PC-3 (cell line): ENCODE measurements around the gene ZMAT3. TPM values are rescaled to one million over a fixed set of nuclear protein-coding genes. Genes with fewer than 3 reads are reported as not detected.

Source experiments
- ATAC-seq: fragments of 200-7000 bp; cut with Tn5 transposase; 2 replicates; pipeline ENCODE4 v1.9.1; 2020; ENCODE audit warnings: mild to moderate bottlenecking, moderate library complexity
- BruUV-seq: library from RNA; stranded (reverse); fragments of 400-500 nt; replicated peaks from 2 replicates; lab custom pipeline; 2021; lab: Mats Ljungman, UMichigan
- CTCF ChIA-PET: fragments of 300-600 bp; sonication (Branson Sonifier 250); formaldehyde crosslinking; loops from one replicate; lab custom pipeline; 2022; ENCODE audit warnings: antibody characterized with exemption; lab: Charles Lee
- POLR2A ChIA-PET: fragments of 300-600 bp; sonication (Branson Sonifier 250); formaldehyde crosslinking; loops from one replicate; lab custom pipeline; 2022; ENCODE audit warnings: antibody characterized with exemption; ENCODE audit not compliant: unreplicated experiment; lab: Charles Lee
- DNase-seq: peaks from one replicate; pipeline ENCODE4 v3.0.0-alpha.2; 2015
- H2AFZ ChIP-seq: fragments of 300-600 bp; sonication (generic); 2 replicates; pipeline ENCODE4 v1.6.0; 2016; ENCODE audit warnings: antibody characterized with exemption, low read length
- H3F3A ChIP-seq: fragments of 300-600 bp; sonication (generic); one replicate; pipeline ENCODE4 v1.6.0; 2017; ENCODE audit warnings: antibody characterized with exemption, low read length, control low read depth, mild to moderate bottlenecking; ENCODE audit not compliant: unreplicated experiment
- H3K27ac ChIP-seq: fragments of 300-600 bp; sonication (generic); 2 replicates; pipeline ENCODE4 v1.5.1; 2016; ENCODE audit warnings: mild to moderate bottlenecking, low read length
- H3K27me3 ChIP-seq: fragments of 300-600 bp; sonication (generic); 2 replicates; pipeline ENCODE4 v1.6.1; 2016; ENCODE audit warnings: low read length, mixed read lengths
- H3K36me3 ChIP-seq: fragments of 300-600 bp; sonication (generic); 2 replicates; pipeline ENCODE4 v1.6.1; 2016; ENCODE audit warnings: low read depth, mixed run types, low read length, mixed read lengths
- H3K4me1 ChIP-seq: fragments of 300-600 bp; sonication (generic); 2 replicates; pipeline ENCODE4 v1.5.1; 2016; ENCODE audit warnings: low read length; ENCODE audit not compliant: insufficient read depth
- H3K4me2 ChIP-seq: fragments of 300-600 bp; sonication (generic); 2 replicates; pipeline ENCODE4 v1.6.0; 2016; ENCODE audit warnings: low read length
- H3K4me3 ChIP-seq: fragments of 300-600 bp; sonication (generic); 2 replicates; pipeline ENCODE4 v1.5.1; 2016; ENCODE audit warnings: mild to moderate bottlenecking, low read length, mixed read lengths
- H3K79me2 ChIP-seq: fragments of 300-600 bp; sonication (generic); 2 replicates; pipeline ENCODE4 v1.6.1; 2017; ENCODE audit warnings: low read length, mixed read lengths
- H3K9ac ChIP-seq: fragments of 300-600 bp; sonication (generic); 2 replicates; pipeline ENCODE4 v1.6.0; 2016; ENCODE audit warnings: mild to moderate bottlenecking, low read length
- H3K9me2 ChIP-seq: fragments of 300-600 bp; sonication (generic); replicated peaks from 2 replicates; pipeline ENCODE4 v1.6.1; 2016; ENCODE audit warnings: mixed run types, low read length, mixed read lengths
- H3K9me3 ChIP-seq: fragments of 300-600 bp; sonication (generic); 2 replicates; pipeline ENCODE4 v1.6.1; 2016; ENCODE audit warnings: low read length, mixed read lengths
- H4K20me1 ChIP-seq: fragments of 300-600 bp; sonication (generic); 2 replicates; pipeline ENCODE4 v1.6.1; 2016; ENCODE audit warnings: low read length, mixed read lengths
- CTCF ChIP-seq: fragments of 300-600 bp; sonication (generic); conservative IDR thresholded peaks from 2 replicates; pipeline ENCODE4 v1.5.1; 2017; ENCODE audit warnings: antibody characterized with exemption, low read depth, mild to moderate bottlenecking, low read length
- EZH2 ChIP-seq: fragments of 300-600 bp; sonication (generic); IDR thresholded peaks from one replicate; pipeline ENCODE4 v1.6.1; 2017; ENCODE audit warnings: antibody characterized with exemption, mild to moderate bottlenecking, low read length; ENCODE audit not compliant: unreplicated experiment
- EZH2phosphoT487 ChIP-seq: fragments of 300-600 bp; sonication (generic); IDR thresholded peaks from 2 replicates; pipeline ENCODE4 v1.6.1; 2018; ENCODE audit warnings: mild to moderate bottlenecking, antibody characterized with exemption, low read length, borderline replicate concordance
- intact Hi-C: fragments of 100-400 bp; cut with micrococcal nuclease; formaldehyde crosslinking; loops from 2 replicates; pipeline ENCODE4 v1.9.0; 2023
- total RNA-seq: library from RNA; depleted of rRNA; stranded (reverse); fragments of >200 nt; gene quantifications from 2 replicates; pipeline ENCODE4 v1.2.3, GENCODE V29; 2014

Gene ZMAT3
- total RNA-seq, 1 experiment from 2014 or later: 2.0 TPM

- H3K36me3 ChIP-seq: no peaks in the 10 kb centered on the region
- H3K9ac ChIP-seq: no peak overlapping the region
- CTCF ChIA-PET: no interaction called here
- H3K79me2 ChIP-seq: no peaks in the 10 kb centered on the region
- H3K9me3 ChIP-seq: no peaks in the 10 kb centered on the region
- no peak overlapping the region for H3K4me3 ChIP-seq
- H3F3A ChIP-seq: no peaks in the 10 kb centered on the region
- H3K27me3 ChIP-seq: no peaks in the 10 kb centered on the region
- H2AFZ ChIP-seq: no peak overlapping the region
- no TSS peak for BruUV-seq
- H3K9me2 ChIP-seq: no peaks in the 10 kb centered on the region
- ATAC-seq (no peak), DNase-seq (no peak)
- H3K27ac ChIP-seq: no peak overlapping the region
- no peak overlapping the region for H3K4me2 ChIP-seq
- POLR2A ChIA-PET: no interaction called here
- H3K4me1 ChIP-seq: no peaks in the 10 kb centered on the region
- H4K20me1 ChIP-seq: no peaks in the 10 kb centered on the region
- TF ChIP-seq EZH2phosphoT487 (no peak), CTCF (no peak), EZH2 (no peak)
- intact Hi-C loops: no loop called here
Observed at GRCh38 chr3:179005706-179006105, 65.9 kb downstream of the ZMAT3 start.

DNA sequence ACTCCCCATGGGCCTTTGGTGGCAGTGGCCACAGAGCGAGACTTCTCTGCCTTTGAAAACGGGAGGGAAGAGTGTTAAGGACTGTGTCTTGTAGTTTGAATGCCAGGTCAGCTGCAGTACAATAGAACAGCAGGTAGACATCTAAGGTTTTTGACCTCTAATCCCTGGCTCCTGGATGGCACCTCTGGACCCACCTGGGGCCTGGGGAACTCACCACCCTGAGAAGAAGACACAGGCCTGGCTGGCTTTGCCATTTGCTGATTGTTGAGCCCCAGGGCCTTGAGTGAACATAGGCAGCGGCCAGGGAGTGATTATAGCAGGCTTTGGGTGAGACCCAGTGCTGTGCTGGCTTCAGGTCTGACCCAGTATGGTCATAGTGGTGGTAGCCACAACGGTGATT is 66.4 kb downstream of the ZMAT3 start:
- H3K9ac ChIP-seq: no peak overlapping the region
- TF ChIP-seq EZH2phosphoT487 (no peak), CTCF (no peak), EZH2 (no peak)
- intact Hi-C loops: no loop called here

GRCh38 chr3:179000659-179001058 is 71.0 kb downstream of the ZMAT3 start:
- Histone ChIP-seq H3K36me3 (no peaks in the 10 kb centered on the region), H3F3A (no peaks in the 10 kb centered on the region), H3K9me2 (no peaks in the 10 kb centered on the region), H3K4me3 (no peak overlapping the region), H3K27me3 (no peaks in the 10 kb centered on the region), H3K4me1 (no peaks in the 10 kb centered on the region), H3K4me2 (no peak overlapping the region), H3K27ac (no peak overlapping the region), H3K9me3 (no peaks in the 10 kb centered on the region), H4K20me1 (no peaks in the 10 kb centered on the region), H3K79me2 (no peaks in the 10 kb centered on the region), H3K9ac (no peak overlapping the region), H2AFZ (no peak overlapping the region)
- no TSS peak for BruUV-seq
- intact Hi-C loops: no loop called here
- ATAC-seq (no peak), DNase-seq (no peak)
- ChIA-PET POLR2A (no interaction called here), CTCF (no interaction called here)
- TF ChIP-seq CTCF (no peak), EZH2 (no peak), EZH2phosphoT487 (no peak)

More for the DNA sequence above, 66.4 kb downstream of the ZMAT3 start:
- POLR2A ChIA-PET: no interaction called here
- H3K9me3 ChIP-seq: no peaks in the 10 kb centered on the region
- H3K27me3 ChIP-seq: no peaks in the 10 kb centered on the region
- H3K9me2 ChIP-seq: no peaks in the 10 kb centered on the region
- H3F3A ChIP-seq: no peaks in the 10 kb centered on the region
- H3K36me3 ChIP-seq: no peaks in the 10 kb centered on the region
- H3K27ac ChIP-seq: no peak overlapping the region
- no peaks in the 10 kb centered on the region for H3K4me1 ChIP-seq
- no peak overlapping the region for H3K4me2 ChIP-seq
- DNase-seq (no peak), ATAC-seq (no peak)
- H2AFZ ChIP-seq: no peak overlapping the region
- no peak overlapping the region for H3K4me3 ChIP-seq
- H4K20me1 ChIP-seq: no peaks in the 10 kb centered on the region
- no TSS peak for BruUV-seq
- CTCF ChIA-PET: no interaction called here
- H3K79me2 ChIP-seq: no peaks in the 10 kb centered on the region
